Stimulated activated CD4-positive, alpha-beta T cell treated with anti-CD3 and anti-CD28 coated beads, Interleukin-4, amount 100 ng/mL, for 24 hours (primary cell): ENCODE measurements around the gene USP48.

Experiments
- DNase-seq: peaks from one replicate; pipeline ENCODE4 v3.0.0-alpha.2; 2020

The USP48 gene

DNA sequence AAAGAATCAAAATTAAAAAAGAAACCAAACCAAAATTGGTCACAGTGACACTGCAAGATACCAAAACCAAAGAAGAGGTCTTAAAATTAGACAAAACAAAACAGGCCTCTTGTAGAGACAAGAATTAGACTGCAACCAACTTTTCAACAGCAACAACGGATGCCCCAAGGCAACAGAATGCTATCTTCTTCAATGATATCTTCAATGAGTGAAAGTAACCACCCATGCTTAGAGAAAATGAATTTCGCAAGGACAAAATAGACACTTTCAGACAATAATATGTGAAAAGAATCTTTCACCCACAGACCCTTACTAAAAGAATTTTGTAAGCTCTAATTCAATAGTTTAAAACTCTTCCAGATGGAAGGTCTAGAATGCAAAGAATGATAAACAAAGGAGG is 41.7 kb downstream of the USP48 start:
- DNase-seq = no peak

DNA sequence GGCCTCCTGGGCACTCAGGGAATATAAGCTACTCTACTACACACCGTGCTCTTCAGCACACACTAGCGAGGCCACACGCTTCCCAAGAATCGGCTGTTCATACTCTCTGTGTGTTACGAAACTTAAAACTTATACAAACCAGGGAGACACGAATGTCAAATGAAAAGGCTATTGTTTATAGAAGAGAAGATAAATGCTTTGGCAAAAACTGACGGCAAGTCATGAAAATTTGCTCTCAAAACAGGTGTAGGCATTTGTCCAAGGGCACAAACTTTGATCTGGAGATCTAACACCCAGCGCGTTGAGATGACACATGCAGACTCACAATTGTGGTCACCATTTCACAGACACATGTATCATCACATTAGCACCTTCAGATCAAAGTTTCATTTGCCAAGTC is 46.1 kb downstream of the USP48 start:
- no peak for DNase-seq

DNA sequence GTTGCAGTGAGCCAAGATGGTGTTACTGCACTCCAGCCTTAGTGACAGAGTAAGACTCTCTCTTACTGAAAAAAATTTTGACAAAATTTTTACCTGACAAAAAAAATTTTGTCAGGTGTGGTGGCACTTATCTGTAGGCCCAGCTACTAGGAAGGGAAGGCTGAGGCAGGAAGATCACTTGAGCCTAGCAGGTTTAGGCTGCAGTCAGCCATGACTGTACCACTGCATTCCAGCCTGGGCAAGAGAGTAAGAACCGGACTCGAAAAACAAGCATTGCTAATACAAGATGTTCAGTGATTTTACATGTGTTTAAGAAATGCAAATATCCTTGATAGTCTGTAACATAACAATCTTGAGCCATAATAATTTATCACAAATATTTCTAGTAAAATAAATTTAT is 46.9 kb downstream of the USP48 start:
- no peak for DNase-seq

DNA sequence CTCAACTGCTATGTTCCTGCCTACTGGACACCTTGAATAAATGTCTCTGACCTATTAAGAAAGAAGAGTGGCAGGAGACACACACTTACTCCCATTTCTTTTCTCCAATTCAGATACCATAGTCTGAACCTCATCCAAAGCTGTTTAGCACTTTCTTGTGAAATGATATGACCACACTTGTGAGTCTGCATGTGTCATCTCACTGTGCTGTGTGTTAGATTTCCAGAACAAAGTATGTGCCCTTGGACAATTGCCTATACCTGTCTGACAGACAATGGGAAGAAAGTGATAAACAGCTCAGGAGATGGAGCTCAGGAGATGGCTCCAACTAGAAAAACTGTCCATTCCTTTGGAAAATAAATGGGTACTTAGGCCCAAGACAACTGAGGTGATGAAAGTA is 48.4 kb downstream of the USP48 start:
- no peak for DNase-seq

DNA sequence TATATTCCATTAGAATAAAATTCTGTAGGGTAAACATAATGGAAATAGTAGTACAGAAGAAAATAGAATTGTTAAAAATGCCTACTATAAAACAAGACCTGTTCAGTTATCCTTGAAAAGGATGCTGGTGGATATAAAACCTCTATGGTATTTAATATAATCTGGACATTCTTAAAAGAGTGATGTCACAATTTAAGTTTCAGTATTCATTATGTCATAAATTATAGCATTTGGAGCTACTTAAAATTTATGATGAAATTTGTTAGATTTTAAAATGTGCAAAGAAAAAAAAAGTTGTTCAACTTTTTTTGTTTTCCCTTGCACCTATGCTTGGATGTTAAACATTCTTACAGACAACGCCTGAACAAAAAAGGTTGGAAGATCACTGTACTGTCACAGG is 50.3 kb downstream of the USP48 start:
- no peak for DNase-seq

DNA sequence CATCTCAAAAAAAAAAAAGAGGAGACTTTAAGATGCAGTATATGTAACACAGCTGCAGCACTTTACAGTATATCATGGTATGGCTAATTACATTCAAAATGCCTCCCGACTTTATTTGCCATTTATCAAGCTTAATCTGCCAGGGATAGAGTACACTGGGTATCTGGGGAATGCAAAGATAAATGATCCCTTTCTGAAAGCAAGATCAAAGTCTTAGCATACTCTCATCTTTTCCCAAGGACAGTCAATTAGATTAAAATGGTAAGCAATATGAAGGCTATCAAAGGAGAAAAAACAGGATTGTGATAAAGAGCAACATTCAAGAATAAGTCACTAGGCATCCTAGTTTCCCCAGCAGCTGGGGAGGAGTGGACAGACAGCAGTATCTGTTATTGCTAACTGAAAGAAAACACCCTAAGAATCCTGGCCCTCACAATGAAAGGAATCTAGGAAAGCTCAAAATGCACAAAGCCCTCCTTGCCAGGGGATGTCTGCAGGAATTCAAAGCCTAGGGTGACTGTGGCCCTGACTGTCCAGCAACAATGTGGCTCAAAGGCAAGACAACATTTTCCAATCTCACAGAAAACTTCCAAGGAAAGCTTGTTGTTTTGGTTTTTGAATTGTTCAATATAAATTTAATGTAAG is 57.1 kb downstream of the USP48 start:
- no peak for DNase-seq

DNA sequence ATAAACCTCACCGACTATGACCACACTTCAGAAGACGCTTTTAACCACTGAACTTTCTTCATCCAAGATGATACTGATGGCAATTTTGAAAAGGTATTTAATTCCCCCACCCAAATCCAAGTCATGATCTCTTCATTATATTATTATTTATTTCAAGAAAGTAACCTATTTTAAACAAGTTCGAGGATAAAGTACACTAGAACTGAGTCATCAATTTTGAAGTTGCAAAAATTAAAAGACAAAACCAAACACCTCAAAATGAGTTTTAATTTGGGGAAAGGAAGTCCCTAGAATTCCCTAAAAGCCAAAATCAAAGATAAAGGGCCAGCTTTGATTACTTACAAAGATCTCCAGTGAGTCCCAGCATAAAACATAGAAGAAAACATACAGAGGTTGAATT is 58.4 kb downstream of the USP48 start:
- DNase-seq = no peak

DNA sequence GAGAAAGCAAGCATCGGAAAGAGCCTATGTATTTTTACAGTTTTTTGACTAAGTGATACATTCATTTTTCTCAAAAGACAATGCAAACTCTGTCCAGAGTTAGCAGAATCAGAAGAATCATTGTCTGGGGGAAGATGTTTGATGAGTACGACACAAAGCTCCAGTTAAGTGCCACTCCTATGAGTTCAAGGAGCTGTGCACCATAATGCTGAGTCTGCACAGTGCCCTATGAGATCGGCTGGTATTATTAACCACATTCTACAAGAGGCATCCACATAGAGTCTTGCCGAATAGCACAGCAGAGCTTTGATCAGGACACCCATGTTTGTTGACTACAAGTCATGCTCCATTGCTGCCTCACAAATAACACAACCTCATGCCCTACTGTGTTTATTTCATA is 58.9 kb downstream of the USP48 start:
- no peak for DNase-seq

DNA sequence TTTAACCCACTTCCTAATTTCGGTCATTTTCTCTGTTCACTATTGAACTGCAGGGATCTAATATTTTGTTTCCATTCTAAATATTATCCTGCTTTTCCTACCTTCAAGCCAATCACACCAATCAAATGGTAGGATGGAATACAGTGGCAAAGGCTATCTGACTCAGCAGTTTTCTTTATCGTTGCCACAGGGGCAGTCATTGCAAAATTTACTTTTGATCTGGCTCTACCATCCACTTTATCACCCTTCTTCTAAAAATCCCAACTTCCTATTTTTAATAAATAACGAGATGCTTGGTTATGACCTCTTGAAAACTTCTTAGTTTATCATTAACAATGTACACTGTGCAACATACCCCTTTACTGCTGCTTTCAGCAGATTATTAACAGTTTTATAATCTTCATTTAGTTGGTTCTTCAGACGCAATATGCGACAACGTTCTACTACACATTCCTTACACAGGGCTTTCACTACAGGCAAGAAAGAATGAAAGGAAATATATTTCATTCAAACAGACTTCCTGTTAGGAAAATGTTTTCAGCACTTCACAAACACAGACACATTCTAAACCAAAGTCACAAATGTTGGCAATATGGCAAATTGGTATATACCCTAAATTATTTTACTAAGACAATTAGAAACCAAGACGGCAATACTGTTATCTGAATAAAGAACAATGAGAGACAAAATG is 61.5 kb downstream of the USP48 start:
- DNase-seq = no peak

DNA sequence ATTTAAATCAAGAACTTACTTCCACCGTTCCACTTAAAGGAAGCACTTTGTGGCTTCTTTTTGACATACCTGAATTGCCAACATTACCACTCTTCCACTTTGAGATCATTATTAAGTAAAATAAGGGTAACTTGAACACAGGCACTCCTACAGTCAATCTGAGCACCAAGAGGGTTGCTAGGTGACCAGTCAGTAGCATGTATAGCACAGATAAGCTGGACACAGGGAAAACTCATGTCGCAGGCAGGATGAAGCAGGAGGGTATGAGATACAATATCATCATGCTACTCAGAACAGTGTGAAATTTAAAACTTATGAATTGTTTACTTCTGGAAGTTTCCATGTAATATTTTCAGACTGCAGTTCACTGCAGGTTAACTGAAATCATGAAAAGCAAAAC is 66.8 kb downstream of the USP48 start:
- DNase-seq = no peak

DNA sequence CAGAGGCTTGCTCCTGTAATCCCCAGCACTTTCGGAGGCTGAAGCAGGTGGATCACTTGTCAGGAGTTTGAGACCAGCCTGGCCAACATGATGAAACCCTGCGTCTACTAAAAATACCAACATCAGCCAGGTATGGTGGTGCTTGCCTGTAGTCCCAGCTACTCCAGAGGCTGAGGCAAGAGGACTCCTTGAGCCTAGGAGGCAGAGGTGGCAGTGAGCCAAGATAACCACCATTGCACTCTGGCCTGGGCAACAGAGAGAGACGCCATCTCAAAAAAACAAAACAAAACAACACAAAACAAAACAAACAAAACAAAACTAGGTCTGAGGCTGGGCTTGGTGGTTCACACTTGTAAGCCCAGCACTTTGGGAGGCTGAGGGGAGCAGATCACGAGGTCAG is 75.1 kb downstream of the USP48 start:
- no peak for DNase-seq

DNA sequence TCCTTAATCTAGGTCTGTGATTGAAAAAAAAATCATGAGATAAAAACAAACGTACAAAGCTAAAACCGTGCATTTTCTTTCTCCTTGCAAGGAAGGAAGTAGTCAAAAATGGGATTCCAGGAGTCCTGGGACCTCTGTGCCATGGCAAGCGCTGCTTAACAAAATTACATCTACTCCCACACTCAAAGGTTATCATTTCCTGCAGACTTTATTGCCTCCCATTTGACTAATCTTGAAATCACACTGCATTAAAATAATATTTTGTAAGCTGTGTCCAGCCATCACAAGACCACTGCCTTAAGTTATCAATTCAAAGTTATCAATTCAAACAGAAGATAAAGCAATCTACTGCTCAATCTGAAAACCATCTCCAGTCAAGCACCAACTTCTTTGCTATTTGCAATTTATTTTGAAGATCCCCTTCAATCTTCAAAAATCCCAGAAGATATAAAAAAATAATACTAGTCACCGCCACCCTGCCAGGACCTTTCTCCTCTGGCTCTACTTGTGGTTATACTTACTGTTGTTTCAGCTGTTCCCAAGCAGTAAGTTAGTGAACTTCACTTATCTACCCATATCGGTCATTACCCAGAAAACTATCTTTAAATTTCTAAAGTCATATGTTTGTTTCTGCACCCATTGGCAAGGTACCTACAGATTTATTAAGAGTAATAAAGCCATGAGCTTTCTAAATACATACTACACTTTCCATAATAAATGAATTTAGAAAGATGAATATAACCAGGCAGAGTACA is 75.7 kb downstream of the USP48 start:
- no peak for DNase-seq

DNA sequence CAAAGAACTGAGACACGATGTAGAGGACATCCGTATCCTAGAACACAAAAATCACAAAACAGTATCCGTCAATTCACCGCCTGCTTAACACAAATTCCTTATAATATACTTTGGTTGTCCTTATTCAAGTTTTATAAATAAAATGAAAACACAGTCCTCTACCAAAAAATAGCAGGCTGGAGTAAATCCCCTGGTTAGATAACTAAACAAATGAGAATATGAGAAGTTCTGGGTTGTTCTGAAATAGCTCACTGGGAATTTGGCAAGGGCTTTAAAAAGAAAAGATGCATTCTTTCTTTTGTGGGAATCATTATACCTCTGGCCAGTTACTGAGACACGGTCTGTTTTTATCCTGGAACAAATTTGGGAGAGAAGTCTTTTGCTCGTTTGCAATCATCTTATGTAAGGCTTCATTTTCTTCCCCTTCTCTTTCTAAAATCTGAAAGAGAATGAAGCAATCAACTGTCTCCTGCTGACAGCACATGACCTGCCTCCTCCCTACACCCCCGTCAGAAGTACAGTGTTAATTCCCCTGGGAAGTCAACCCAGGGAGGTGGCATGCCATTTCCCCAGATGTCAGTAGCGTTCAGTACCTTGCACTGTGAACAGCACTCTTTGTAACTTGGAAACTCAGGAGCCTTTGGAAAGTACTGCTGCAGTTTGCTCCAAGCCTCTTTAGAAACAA is 76.7 kb downstream of the USP48 start:
- no peak for DNase-seq

DNA sequence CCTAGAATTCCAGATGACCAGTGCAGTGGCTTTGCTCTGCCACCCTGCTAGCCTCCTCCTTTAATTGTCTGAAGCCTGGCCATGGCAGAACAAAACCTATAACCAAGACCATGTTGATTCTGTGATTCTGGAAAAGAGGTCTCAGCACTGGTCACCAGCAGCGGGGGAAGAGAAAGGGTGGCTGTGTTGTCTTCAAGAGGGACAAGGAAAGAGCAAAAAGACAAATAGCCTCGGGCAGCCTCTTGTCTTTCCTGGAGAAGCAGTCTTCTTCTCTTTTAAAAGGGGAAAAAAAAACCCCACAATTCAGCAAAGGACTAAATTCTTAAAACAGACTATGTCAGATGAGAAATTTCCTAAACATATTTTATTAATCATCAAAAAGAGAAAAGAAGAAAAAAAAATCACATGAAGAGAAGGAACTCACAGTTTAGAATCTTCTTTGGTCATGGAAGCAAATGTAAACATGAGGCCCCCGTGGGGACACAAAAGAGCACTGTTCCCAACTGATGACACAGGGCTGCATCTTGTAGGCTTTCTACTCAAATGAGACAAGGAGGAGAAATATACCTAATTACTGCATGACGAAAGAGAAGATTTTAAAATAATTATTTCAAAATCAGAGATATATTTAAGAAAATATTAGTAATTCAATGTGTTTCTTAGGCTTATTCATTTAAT is 77.5 kb downstream of the USP48 start:
- no peak for DNase-seq

DNA sequence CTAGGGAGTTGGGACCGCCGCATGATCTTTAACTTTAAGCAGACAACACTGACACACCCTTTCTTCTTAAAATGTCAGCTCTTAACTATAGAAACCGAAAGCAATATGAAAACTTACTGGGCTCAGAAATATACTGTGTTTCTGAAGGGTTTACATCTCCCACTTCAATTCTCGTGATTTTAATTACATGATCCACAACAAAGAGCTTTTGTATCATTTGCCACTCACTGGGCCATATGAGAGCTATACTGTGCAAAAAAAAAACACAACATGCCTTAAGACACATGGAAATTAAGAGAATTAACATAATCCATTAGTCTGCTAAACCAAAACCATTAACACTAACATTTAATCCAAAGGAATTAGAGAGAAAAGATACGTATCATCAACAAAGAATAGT is 78.8 kb downstream of the USP48 start:
- no peak for DNase-seq

DNA sequence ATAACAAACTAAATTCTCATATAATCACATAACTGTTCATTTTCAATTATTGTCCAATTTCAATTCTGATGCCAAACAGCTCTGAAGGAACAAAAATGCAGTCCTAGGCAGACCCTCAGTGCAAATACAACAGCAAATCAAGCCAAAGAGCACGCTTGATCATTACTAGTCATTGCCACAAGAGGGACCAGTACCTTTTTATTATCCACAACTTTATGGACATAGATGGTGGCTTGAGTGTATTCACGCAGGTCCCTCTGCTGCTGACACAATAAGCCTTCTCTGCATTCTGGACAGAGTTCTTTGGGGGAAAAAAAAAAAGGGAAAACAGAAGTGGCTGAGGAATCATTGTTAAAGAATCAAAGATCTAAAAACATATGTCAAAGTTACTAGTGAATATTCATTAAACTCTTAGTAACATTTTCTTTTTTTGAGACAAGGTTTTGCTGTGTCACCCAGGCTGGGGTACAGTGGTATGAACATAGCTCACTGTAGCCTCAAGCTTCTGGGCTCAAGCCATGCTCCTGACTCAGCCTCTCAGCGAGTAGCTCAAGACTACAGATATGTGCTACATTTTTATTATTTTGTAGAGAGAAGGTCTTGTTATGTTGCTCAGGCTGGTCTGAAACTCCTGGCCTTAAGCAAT is 79.5 kb downstream of the USP48 start:
- DNase-seq = no peak

DNA sequence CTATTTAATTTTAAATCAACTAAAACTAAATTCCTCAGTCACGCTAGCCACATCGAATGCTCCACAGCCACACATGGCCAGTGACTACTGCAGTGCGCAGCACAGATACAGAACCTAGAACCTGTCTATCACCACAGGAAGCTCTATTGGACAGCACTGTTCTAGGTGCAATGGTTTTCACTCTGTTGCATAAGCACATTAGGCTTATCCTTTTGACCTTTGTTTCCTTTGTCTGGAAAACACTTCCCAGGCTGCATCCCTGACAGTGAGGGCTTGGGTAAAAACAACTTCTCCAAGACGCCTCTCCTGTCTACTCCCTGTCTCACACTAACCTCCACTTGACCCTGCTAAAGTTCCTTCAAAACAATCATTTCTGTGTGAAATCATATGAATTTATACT is 80.2 kb downstream of the USP48 start:
- no peak for DNase-seq

DNA sequence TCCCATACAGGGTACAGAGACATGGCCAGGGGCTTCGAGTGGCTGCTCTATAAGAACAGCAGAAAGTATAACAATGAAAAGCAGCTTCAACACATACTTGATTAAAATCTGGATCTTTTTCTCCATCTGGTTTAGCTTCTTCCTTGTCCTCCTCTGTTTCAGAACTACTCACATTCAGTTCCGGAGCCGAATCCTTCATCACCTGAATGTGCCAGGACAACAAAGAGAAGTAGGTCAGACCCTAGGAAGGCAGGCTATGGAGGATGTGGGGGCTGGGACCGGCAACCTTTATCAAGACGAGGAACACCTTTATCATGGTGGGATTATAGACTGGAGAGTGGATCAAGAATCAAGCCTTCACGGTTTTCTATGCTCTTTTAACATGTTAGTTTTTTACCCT is 81.5 kb downstream of the USP48 start:
- DNase-seq = no peak

DNA sequence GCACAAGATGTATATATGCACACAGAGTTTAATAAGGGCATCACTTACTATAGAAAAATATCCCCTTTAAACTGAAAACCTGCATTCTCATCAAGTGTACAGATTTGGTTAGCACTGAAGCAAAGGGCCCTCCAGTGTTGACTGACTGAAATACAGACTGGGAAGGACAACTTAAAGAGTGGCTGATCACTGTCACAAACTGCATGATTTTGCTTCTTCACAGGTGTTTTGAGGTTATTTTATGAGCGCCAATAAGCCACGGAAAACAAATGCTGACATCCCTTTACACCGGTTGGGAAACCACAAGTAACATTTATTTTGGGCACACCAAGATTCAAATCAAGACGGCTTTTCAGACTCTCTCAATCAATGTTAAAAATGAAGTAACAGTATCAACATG is 82.9 kb downstream of the USP48 start:
- DNase-seq = no peak

DNA sequence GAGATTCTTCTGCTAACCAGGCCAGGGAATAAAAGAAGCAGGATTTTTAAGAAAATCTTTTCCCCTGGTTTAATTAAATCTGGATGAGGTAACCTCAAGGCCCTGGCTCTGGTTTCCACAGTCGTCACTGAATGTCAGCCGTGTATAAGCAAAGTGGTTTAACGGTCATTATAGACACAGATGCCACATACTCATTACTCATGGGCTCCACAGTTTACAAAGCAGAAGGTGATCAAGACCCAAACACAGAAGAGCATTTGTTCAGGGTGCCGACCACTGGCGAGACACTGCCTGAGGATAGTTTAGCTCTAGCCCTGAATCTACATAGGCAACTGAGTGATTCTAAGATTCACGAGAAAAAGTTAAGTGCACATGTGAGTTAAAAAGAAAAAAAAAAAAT is 86.0 kb downstream of the USP48 start:
- no peak for DNase-seq

DNA sequence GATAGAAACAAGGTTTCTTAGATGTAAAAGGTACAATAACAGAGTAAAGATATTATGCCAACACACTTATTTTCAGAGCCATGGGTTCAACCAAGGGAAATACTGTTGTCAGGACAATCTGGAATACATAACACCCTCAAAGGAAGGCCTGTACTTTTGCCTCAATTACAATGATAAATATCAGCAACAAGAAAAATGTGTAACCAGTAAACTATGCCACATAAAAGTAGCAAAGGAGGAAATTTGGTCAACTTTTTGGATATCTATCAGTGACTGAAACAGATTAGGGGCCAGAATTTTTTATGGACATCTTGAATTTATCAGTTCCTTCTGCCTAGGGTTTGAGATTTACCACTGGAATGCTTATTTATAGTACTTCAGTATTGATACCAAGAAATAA is 89.2 kb downstream of the USP48 start:
- no peak for DNase-seq

DNA sequence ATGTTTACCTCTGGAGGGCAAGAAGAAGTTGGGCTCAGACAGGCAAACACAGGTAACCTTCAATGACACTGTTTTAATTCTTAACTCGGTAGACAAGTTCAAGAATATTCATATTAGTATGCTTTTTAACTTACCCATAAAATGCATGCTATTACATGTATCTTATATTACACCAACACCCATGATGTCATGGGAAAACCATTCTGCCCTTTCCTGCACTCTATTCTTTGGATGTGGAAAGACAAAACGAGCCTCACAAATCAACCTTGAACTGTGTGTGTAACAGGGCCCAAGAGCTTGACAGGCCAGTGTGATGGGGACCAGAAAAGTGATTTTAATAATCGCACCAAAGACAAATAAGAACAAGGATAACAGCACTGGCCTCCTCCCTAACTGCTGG is 91.2 kb downstream of the USP48 start:
- no peak for DNase-seq
